HS-27A (cell line): ENCODE results near the gene SLIT3.

Experiments used
- DNase-seq: peaks from one replicate; pipeline ENCODE4 v3.0.0-alpha.2; 2012; ENCODE audit warnings: low read depth, missing footprints

Gene SLIT3

DNA sequence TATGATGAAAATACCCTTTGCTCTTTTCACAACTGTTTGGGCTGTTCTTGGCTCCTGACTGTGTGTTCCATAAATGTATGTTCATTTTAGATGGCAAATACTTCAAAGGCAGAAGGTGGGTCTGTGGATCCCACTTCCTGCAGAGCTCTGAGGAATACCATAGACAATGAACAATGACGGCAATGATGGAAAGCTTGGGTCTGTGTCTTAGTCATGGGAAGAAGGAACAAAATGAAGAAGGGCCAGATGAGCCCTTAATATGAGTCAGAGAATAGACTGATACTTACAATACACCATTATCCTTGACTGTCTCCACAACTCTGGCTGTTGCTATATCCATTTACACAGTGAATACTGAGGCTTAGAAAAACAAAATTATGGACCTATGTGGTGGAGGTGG is 126.0 kb downstream of the SLIT3 start:
- DNase-seq = no peak

DNA sequence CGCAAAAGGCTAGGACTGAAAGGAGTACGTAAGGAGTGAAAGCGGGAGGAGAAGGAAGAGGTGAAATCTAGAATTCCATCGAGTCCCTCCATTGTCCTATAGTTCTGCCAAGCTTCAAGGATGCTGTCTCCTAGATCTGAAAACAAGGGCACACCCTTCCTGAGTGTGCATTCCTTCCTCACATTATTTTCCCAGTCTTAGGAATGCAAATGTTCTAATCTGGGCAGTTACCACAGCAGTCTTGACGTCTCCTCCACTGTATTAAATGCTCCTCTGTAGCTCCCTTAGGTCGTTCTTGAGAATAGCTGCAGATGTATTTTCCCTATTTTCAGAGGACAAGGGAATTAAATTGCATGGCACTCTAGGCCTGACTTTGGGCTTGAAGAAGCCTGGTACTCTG is 127.6 kb downstream of the SLIT3 start:
- no peak for DNase-seq

DNA sequence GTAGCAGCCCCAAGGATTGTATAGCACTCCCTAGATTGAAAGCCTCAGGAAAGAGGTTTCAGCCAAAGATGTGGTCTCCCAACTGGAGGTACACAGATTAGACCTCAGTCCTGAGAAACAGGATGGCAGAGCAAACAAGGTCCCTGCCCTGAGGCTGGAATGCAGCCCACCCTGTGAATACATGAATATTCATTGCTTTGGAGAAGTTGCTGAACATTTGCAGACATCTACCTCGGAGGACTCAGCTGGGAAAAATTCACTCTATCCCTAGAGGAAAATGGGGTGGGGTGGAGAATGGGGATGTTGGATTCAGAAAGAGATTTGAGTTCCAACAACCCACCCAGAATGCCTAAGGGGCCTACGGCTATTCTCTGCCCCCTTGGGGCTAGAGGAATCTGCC is 129.4 kb downstream of the SLIT3 start:
- no peak for DNase-seq

DNA sequence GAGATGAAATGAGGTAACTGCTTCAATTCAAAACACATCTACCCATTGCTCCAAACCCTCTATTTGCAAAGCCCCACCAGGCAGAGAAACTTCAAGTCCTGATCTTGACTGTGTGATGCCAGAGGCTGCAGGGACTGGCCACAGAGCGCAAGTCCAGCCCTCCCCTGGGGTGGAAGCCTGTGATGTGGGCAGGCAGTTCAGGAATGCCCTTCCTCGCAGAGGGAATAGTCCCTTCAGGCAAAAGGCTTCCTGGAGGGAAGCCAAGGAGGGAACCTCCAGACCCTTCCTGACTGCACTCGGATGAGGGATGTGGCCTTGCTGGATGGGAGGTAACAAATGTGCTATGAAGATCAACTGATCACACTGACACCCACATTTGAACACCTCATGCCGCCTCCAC is 131.2 kb downstream of the SLIT3 start:
- no peak for DNase-seq

DNA sequence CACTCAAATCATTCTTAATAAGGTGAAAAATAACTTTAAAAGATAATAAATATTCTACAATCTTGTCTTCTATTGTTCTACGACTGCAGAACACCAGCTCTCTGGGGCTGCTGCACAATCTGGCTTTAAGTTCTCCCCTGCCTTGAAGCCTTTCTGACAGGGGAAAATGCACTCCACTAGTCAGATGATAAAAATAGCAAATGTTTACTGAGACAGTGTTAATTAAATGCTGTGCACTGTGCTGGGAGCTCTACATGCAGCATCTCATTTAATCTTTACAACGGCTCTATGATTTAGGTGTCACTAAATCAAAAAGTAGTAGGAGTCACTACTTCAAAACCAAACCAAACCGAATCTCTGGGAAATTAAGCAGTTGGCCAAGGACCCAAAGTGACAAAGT is 132.7 kb downstream of the SLIT3 start:
- DNase-seq = no peak

DNA sequence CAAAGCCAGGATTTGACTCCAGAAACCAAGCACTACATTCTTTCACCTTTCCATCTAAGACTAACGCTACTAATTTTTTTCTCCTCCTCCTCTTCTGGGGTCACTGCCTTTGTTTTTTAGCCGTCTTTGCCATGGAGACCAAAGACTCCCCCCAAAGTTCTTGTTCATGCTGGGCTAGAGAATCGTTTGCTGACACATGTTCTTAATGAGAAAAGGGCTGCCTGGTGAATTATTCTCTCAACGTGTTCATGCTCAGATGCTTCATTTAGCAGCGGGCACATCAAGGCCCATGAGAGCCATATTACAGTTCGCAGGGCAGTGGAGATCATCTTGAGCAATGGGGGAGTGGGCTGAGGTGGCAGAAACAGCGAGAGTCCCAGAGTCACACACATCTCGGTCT is 134.9 kb downstream of the SLIT3 start:
- DNase-seq = no peak

DNA sequence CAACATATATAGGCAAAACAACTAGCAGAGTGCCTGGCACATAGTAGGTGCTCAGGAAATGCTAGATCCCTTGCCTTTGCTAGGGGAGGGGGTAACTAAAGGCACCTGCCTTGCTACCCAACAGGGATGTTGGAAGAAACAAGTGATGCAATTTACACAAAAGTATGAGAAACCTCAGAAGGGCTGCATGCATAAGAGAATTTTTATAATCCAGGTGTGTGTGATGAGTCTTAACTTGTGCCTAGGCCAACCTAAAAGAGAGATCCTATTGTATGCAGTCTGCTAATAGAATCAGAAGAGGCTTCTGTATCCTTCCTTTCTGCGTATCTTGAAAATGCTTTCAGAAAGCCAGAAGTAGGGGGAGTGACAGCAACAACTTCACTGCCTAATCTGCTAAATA is 135.9 kb downstream of the SLIT3 start:
- DNase-seq = no peak

DNA sequence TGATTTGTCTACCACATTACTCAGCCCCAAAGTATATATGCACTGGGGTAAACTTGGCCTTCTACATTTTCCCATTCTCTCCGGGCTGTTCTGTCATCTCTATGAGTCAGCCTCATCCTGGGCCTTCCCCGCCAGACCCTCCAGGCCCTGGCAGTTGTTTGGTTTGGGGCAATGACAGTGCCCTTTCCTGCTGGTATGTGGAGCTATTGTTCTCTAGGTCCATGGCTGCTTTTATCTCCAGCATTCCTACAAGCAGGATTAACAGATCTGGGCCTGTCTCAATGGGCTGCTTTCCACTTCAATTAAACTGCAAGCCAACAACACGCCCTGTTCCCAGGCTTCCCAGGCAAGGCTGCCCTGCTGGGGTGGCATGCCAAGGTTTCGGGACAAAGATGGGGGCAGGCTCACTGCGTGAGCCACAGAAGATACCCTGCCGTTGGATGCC is 136.4 kb downstream of the SLIT3 start:
- peak; percentile 33 for DNase-seq

DNA sequence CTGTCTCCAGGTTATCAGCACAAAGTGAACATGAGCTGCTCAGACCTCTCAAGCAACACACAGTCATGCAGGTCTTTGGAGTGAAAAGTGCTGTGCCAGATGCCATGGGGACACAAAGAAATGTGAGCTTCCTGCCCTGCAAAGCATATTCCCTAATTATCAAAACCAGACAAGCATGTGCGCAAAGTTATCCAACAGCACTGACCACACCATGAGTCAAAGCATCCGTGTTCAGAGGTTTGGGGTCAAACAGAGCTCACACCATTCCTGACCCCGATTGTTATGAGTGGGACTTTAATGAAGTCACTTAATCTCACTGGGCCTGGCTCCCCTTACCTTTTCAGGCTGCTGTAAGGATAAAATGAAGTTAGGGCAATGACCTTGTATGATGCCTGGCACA is 138.5 kb downstream of the SLIT3 start:
- DNase-seq = no peak

DNA sequence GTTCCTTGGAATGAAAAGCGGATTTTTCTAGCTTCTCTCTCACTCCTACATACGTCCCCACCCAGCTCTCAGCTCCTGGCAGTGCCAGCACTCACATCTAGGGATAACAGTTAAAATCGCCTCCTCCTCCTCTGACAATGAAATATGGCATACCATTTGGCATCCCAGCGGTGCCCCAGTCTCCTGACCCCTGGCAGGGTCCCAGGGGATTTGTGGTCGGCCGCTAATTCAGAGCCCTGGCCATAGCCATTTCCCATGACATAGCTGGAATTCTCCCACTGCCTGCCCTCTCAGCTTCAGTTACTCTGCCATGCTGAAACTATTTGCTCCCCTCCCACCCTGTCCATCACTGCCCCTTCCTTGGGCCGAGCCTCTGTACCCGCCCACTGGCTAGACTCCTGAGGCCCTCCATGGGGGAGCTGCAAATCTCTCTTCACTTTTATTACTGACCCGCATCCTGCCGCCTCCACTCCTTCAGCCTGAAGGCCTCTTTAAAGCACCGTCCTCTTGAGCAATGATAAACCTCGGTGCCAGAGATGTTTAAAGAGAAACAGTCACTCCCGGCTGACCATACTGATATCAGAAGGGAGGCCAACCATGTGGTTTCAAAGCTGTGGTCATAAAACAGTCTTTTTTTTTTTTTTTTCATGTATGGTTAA is 139.8 kb downstream of the SLIT3 start:
- DNase-seq = peak; percentile 91

DNA sequence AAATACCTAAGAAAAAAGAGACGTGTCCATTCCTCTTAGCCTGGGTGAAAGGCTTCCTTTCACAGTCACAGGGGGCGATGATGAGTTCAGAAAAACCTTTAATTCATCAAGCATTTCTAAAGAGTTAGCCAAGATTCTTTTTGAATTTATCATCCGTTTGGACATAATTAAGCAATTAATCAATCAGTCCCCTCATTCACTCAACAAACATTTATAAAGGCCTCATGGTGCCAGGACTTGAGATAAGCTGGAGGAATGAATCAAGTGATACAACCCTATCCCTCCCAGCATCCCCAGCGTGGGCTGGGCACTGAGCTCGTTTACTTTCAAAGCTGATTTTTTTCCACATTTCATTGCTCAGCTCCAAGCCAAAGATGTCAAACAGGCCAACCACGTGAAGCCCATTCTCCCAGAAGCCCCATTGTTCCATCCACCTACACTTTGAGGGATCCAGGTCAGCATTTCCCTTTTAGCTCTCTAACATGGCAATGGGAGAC is 140.5 kb downstream of the SLIT3 start:
- DNase-seq = peak; percentile 39

DNA sequence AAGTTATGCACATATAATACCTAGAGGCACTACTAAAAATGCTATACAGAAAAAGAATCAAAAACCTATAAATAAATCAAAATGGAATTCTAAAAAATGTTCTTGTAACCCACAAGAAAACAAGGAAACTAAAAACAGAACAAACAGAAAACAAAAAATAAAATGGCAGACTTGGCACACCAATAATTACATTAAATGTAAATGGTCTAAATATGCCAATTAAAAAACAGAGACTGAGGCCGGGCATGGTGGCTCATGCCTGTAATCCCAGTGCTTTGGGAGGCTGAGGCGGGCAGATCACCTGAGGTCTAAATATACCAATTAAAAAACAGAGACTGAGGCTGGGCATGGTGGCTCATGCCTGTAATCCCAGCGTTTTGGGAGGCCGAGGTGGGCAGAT is 142.2 kb downstream of the SLIT3 start:
- DNase-seq = no peak

DNA sequence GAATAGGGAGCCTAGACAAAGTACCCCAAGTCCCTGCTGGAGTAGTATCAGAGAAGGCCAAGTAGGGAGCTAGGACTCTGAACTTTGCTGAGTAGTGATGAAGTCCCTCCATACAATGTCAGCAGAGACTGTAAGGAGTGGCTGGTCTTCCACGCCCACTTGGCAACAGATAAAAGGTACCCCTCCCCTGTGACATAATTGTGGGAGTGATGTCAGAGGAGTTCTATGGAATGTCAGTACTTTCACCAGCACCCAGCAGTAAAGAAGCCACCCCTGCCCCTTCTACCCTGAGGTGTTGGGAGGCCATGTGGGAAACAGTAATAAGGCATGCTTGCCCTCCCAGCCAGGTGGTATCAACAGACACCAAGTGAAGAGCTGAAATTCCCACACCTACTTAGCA is 143.9 kb downstream of the SLIT3 start:
- DNase-seq = no peak

DNA sequence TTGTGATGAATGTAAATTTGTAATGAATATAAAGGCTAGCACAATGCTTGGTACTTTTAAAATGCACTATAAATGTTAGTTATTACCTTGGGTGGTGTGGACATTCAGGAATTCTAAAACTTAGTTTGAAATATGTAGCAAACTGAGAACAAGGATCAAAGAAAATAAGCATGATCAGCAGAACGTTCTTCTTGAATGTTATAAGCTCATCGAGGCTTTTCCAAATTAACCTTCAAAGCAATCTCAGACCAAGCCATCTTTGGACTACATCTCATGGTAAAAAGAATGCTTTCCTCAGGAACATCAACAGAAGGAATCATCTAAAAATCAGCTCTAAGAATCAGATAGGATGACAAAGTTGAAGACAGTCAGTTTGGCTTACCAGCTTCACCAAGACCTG is 146.3 kb downstream of the SLIT3 start:
- no peak for DNase-seq

DNA sequence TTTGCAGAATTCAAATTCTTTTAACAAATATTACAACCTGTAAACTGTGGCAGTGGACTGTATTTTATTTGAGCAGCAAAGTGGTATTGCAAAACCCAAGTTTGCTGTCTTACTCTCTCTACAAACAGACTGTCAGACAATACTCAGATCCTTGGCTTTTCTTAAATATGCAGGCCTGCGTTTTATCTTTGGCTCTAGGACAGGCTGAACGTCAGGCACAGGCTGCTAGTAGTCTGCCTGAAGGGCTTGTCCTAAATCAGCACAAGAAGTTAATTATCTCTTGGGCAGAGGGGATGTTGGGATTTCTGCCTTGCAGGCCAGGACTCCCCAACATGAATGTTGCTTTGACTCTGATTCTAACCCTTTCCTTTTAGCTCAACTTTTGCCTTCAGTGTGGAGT is 147.5 kb downstream of the SLIT3 start:
- DNase-seq = no peak

DNA sequence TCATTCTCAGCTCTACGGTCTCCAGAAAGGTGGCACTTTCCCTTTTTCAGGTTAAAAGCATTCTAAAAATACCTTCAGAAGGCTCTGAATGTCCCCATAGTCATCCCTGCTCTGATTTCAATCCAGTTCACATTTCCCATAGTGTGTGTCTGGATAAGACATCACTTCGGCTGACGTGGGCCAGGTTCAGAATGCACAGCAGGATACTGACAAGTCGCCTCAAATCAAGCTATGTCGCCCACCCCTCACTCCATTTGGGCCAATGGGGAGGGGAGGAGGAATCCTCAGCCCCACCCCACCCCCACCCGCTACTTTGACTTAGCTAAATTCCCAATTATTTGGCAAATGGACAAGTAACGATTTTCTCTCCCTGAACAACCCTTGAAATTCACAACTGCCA is 148.0 kb downstream of the SLIT3 start:
- no peak for DNase-seq

DNA sequence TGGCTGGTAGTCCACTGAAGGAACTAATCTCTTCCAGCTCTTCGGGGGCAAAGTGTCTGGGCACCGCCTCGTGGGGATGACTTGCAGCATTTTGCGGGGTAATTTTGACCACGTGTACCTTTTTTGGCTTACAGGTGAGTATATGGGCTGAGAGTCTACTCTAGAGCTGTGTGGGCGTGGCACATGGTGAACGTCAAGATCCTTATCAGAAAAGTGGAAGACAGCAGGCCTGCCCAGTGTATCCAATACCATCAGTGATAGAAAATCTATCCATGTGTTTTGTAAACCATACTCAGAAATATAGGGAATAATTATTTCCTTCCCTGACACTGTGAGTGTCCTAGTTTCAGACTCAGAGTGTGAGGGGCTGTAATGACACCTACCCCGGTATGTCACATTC is 148.5 kb downstream of the SLIT3 start:
- DNase-seq = no peak

DNA sequence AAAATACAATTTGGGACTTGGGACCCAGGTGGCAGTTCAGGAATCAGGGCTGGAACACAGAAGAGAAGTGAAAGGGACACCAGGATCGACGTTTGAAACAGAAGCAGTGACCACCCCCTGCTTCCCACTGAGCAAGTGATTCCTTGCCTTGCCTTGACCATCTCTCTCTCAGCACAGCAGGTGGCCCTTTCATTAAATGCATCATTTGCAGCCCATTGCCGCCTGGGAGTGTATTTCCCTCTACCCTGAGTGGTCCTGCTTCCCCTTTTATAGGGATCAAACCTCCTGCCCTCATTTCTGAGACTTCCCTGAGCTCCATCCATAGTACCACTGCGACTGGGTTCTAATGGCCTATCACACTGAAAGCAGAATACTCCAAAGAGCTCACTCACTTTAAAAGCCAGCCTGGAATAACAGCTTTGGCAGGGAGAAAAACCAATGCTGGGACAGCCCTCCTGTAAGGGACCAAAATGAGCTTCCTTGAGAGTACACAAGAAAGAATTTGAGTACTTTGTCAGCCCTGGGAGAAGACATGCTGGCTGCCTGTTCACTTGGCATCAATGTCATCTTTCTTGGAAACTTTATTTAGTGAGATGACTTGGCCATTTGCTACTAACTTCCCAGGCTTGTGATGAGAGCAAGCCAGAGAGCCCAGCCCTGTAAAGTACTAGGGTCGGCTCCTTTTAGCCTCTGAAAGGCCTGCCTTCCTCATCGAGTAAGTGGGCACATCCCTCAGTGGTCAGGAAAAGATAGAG is 149.7 kb downstream of the SLIT3 start:
- no peak for DNase-seq

DNA sequence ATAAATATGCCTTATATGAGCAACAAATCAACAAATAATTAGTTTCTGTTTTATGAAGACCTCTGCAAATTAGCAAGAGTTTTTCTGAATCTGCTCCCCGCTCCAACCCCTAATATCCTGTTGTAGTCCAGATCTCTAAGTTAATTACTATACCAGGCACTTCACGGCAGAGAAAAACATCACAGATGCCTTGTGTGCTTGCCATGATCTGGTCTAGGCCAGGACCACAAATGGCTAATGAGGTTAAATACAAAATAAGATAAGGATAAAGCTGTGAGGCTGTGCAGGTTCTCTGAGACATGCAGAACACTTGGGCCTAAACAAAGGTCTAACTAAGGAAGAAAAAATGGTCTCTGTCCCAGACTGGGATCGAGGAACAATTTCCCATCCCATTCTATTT is 150.8 kb downstream of the SLIT3 start:
- no peak for DNase-seq

DNA sequence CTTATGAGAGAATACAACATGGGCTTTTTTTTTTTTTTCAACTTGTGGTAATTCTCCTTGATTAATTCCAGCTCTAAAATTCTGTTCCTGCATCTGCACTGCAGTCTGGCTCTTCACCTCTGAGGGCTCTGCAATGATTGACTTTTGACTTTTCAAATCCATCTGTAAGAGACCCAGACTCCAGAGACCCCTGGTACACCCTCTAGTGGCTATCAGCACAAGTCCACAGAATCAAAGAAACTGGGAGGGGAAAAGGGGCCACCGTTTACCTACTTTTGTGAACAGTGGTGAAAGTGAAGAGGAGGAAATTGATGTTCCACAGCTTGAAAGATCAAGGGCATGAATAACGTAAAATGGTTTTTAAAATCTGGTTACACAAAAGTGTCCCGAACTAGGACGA is 151.6 kb downstream of the SLIT3 start:
- DNase-seq = no peak

DNA sequence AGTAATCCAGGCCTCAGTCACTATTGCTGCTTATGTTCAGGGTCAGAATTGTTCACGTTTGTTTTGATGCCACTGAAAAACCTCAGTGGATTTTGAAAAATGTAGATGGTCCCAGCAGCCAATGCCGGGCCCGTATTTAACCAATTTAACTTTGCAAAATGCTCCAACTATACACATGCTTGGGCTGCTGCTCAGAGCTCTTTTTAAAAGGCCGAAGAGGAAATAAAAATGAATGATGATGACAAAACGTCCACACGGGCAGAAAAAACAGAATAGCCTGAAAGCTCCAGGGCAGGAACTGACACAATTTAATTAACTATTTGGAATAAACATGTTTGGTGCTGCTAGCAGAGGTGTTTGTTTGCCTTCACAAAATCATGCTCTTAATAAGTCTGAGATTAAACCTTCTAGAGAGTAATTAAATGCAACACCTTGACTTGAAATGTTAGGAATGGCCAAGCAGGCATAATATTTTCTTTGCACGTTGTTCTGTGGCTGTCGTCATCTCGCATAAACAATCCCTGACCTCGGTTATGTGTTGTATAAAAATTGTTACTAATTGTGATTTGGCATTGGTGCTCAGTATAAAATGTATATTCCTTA is 152.7 kb downstream of the SLIT3 start:
- DNase-seq = no peak

DNA sequence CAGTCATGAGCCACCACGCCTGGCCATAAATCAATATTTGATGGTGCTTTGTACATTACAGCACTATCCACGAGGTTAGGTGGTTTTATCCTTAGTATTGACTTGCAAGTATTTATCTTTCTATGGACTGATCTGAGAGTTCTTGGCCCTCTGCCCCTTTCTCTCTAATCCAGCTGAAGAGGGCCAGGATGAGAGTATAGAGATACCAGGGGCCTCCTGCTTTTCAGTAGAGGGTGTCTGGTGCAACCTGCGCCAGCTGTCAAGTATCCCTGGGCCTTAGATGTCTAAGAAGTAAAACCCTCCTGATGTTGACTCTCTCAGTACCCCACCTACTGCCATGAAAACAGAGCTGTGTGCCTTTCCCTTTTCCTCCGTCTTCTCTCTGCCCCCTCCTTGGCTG is 153.4 kb downstream of the SLIT3 start:
- DNase-seq = no peak

DNA sequence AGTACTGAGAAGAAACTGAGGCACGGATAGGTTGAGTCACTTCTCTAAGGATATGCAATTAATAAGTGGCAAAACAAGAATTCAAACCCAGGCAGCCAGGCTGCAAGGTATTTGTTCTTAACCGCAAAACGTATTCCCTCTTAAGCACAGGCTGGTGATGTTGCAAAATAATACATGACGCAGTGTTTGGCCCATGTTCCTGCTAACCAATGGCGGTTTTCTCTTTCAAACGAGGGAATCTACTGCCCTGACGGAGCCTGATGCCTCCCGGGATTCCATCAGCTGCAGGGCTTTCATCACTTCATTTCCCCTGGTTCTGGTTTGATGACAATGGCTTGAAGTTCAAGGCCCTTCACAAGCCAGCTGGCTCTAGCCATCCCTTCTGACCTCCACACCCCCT is 154.8 kb downstream of the SLIT3 start:
- no peak for DNase-seq
